Ramos (cell line): ENCODE results near the gene CLEC5A.
"Not testable (repeated sequence)": the region's sequence is repeated elsewhere in the genome, so short reads cannot be mapped to it uniquely, and the experiment has no call there.

Experiments
- in situ Hi-C: fragments of 300-500 bp; cut with MboI; formaldehyde crosslinking; loops from one replicate; pipeline ENCODE4 v1.14.3; 2022; ENCODE audit warnings: low sequenced_read_pairs; ENCODE audit not compliant: unreplicated experiment

Gene CLEC5A

DNA sequence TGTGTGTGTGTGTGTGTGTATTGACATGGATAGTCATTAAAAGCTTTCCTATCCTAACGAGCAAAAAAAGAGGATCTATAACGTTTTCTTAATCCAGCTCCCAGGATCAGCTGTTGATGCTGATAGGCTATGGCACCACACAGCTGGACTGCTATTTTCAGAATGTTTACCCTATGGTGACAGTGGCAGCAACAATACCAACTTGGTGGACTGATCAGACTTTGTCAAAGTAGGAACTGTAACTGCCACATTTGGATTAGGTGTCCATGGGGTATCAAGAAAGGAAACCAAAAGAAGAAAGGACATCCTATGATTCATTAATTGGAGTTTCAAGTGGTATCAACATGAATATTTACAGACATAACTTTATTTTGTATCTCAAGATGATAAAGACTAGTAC, 2.7 kb upstream of the CLEC5A start:
- in situ Hi-C loops: no loop called here

DNA sequence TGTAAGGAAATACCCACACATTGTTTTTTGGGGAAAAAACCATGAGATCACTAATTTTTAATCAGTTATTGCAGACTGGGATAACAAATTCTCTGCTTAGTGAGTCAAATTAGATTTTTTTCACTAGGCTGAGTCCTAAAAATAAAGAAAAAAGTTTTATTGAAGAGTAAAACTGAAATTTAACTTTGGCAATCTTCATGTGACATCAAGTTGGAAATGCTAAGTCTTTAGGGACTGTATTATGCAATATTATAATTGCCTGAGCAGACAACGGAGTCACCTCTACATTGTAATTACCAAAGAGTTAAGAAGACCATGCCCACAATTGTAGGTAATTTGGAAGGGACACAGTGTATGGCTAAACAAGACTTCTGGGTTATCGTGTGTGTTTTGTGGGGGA, 2.2 kb upstream of the CLEC5A start:
- in situ Hi-C loops: no loop called here

DNA sequence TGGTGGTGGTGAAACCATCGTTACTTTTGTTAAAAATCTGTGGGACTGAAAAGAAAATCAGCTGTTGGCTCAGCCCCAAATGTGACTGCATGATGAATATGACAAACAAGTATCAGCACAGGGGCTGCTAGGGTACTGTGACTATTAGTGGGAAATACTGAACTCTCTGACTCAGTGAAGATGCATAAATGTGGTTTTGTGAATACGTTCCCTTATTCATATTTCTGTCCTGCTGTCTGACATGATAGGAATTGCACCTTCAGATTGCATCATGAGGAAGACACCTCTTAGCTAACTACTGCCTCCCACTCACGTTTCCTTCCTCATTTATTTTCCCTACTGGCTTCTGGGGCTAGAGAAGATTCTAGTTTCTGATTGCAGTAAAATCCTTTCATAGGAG, 1.4 kb downstream of the CLEC5A start:
- in situ Hi-C loops: no loop called here

DNA sequence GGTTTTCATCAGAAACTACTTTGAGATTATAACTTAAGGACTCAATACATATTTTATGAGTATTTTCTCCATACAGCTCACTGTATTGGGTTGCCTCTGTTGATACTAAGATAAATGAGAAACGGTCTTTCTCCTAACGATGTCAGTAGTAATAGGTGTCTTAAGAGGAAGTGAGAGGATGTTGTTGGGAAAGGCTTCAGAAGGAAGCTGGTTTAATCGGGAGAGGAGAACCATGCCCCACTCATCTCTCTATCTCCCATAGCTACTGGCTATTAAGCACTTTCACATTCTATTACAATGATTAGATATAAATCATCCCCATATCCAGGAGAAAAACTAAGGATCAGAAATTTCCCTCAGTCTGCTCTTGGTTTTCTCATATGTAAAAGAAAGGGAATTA, 2.0 kb downstream of the CLEC5A start:
- in situ Hi-C loops: no loop called here

DNA sequence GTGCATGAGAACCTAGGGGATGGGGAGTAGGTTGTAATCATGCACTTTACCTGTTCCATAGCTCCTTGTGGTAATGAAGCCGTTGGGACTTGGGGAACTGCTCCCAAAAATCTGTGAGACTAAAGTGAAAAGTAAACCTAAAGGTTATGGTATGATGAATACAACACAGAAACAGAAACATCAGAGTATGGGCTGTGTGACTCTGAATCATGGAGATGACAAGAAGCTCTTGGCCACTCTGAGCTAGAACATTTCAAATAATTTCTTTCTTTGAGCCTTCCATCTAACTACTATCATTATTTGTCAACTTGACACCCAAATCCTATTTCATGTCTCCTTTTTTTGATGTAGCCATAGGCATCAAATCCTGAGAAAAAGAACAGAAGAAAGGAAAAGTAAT, 2.9 kb downstream of the CLEC5A start:
- in situ Hi-C loops: no loop called here

DNA sequence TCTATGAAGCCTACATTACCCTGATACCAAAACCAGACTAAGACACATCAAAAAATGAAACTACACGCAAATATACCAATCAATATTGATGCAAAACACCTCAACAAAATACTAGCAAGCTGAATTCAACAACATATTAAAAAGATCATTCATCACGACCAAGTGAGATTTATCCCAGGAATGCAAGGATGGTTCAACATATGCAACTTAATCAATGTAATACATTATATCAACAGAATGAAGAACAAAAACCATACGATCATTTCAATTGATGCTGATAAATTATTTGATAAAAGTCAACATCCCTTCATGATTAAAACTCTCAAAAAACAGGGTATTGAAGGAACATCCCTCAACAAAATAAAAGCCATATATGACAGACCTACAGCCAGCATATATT, 5.7 kb downstream of the CLEC5A start:
- in situ Hi-C loops: no loop called here

DNA sequence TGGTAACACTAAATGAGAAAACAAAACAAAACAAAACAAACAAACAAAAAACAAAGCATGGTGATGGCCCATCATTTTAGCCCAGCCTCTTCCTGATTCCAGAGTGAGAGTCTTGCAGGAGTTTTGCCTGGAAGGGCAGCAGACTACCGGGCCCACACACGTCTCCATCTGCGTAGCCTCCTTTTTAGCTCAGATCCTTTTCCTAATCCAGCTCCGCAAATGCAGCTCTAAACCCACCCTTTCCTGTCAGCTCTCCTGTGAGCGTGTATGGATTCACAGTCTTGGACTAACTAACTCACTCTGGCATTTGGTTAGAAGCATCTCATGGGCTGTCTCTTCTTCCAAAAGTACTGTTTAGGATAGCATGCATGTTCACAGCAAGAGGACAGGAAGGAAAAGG, 16.6 kb downstream of the CLEC5A start:
- in situ Hi-C loops: no loop called here

DNA sequence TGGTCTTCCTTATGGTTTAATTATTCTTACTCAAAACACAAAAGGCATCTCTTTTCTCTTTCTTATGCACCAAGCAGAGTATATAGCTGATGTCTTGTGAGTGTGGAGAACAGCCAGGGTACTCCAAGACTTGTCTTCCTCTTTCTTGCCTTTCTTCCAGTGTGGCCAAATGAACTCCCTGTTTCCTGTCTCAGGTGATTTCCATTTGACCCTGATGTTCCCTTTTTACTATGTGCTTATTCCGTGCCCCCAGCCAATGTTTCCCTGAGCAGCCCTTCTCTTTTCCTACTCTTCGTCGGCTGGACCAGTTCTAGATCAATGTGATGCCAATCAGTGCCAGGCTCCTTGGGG, 18.0 kb downstream of the CLEC5A start:
- in situ Hi-C loops: no loop called here

DNA sequence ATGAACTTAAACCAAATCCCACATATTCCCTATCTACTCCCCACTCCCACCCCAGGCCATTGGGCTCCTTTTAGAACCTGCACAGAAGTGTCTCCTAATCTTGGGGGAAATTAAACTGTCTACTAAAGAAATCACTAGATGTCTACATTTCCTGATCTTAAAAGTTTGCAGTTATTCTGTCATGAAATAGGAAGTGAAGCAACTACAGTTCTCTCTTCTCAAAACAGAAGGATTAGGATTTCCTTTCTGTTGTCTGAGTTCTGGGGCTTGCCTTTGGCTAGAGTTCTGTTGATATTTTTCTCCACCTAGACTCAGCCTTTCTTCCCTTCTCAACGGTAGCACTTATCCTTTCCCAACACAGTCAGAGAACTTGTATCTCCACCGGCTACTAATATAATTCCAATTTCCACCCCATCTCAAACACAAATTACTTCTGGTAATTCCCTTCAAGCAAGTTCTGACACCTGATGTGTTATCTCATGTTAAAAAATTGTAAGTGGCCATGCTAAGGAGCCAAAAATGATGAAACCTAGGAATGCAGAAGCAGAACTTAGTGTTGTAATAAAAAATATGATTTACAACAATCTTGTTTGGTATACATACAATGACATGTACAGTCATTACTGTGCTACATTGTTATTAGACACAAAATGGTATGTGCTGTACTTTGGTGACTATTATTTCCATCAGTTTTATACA, 18.5 kb downstream of the CLEC5A start:
- in situ Hi-C loops: no loop called here

DNA sequence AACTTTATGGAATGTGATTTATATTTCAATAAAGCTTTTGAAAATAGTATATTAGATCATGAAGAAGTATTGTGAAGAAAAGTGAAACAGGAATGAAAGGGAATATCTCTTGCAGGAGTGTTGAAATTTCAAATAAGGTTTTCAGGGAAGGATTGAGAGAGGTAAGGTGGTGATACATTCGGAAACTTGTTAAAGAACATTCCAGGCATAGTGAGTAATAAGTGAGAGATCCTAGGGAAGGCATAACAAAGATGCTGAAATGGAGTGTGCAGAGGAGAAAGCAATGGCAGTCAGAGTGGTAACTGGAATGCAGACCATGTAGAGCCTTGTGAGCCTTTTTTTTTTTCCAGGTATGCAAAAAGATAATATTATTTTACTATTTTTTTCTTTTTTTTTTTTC, 26.5 kb downstream of the CLEC5A start:
- in situ Hi-C loops: no loop called here

DNA sequence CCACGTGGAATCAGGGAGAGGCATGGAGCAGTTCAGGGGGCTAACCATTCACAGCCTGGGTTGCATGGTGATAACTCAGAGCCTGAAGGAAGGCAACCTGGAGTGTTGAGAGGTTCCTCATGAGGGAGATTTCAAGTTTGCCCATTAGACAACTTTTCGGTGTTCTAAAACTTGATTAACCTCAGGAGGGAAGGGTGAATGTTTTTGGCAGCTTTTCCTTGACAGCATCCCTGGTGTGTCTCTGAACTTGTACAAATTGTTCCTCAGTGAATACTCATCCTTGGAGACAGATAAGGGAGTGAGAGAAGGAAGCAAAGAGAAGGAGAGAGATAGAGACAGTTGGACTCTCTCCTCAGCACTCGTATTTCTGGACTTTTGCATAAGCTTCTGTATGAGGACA, 30.7 kb downstream of the CLEC5A start, which contains the start of gene OR9A4:
TSS of gene OR9A4 (plus strand) at position 301 of the 400 bp plus-strand sequence. CDS start 2,477 bp downstream, outside the sequence.
- in situ Hi-C loops: no loop called here

DNA sequence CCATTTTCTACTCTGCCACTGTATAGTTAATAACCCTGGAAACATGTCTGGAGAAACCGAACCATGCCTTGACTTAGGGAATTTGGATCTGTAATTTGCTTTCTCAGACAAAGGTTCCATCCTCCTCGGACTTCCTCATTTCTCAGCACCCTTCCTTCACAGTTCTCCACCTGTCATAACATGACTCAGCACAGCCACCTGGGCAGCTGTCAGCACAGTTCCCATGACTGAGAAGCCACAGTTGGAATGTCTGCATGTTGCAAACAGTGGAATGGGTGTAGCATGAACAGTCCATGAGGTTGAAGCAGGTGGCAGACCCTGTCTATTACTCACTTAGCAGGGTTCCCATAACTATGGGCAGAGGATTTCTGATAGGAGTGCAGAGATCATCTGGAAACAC, 31.2 kb downstream of the CLEC5A start:
- in situ Hi-C loops: no loop called here

DNA sequence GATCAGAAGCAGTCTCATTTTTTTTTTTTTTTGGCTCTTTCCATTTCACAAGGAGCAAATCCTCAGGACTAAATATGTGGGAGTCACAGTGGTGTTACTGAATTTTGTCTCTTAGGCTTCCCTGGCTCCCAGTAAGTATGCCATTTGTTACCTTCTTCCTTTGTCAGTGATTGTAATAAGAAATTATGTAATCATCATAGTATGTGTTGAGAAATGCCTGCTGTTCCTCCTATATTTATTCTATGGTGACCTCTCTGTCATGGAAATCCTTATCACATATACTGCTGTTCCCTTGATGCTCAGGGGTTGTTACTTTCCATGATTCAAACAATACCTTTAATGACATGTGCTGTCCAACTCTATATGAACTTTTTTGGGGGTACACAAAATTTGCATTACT, 35.4 kb downstream of the CLEC5A start:
- in situ Hi-C loops: no loop called here

DNA sequence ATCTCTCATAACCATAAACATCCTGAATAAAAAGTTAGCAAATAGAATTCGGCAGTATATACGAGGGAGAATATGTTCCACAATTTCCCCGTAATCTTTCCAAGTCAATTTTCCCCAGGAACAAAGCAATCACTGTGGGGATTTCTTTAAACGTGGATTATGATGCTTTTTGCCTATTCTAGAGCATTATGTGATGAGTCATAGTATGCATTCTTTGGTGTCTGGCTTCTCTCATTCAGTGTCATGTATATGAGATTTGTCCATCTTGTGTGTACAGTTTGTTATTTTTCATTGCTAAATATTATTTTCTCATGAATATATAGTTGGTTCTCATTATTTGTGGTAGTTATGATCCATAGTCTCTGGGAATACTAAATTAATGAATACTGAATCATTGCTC, 40.5 kb downstream of the CLEC5A start:
- in situ Hi-C loops: no loop called here

DNA sequence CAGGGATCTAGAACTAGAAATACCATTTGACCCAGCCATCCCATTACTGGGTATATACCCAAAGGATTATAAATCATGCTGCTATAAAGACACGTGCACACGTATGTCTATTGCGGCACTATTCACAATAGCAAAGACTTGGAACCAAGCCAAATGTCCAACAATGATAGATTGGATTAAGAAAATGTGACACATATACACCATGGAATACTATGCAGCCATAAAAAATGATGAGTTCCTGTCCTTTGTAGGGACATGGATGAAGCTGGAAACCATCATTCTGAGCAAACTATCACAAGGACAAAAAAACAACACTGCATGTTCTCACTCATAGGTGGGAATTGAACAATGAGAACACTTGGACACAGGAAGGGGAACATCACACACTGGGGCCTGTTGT, 47.4 kb downstream of the CLEC5A start:
- in situ Hi-C loops: not testable (repeated sequence)

DNA sequence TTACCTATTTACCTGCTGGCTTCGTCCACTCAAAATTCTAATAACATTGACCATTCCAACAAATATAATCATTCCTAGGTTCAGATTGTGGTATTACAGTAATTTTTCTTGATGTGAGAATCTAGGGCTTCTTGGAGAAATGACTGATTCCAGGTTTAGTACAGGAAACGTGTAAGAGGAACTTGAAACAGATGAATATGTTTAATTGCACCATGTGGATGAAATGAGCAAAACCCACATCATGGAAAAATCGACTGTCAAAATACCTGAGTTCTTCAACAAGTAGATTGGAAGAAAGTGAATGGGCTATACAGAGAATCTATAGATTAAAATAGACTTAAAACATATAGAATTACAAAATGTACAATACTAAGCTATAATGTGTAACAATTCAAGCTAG, 55.4 kb downstream of the CLEC5A start:
- in situ Hi-C loops: no loop called here

DNA sequence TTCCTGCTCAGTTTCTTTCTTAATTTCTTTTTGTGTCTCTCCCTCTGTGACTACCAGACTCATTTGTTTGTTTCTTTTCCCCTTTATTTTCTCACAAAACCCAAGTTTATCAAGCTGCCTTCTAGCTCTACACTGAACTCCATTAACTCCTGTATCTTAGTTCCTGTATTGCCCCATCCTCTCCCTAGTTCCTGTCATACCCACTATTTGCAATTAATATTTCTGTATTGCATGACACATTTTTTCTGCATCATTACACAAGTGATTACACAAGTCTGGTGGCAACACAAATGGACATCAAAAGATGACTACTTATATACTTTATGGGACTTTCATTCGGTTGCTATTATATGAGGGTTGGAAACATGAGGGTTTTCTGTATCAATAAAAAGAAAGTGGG, 57.5 kb downstream of the CLEC5A start:
- in situ Hi-C loops: no loop called here

DNA sequence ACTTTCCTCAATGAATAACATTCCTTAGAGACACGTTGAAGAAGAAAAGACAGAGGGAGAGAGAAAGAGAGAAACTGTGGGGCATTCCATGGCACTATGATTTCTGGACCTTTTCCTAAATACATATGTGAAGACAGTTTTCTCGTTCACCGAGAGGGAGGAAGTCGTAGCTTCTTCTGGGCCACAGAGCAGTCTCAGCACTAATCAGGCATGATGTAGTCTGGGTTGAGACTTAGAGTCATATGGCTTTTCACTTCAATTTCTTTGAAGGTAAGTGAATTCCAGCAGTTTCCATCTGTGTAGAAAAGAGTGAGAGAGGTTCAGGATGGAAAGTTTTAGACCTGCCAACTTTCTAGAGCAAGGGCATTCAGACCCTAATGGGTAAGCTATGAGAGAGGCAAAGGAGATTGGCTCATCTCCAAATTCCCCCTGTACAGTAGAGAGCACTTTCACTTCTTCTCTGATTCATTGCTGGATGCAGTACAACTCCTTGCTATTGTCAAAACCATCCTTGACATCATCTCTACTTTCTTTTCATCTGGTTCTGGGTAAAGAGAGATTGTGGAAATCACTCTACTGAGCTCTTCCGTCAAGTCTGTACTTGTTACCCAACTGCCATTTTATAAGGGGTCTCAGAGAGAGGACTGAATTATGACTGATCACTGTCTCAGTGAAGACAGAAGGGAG, 62.1 kb downstream of the CLEC5A start:
- in situ Hi-C loops: no loop called here

DNA sequence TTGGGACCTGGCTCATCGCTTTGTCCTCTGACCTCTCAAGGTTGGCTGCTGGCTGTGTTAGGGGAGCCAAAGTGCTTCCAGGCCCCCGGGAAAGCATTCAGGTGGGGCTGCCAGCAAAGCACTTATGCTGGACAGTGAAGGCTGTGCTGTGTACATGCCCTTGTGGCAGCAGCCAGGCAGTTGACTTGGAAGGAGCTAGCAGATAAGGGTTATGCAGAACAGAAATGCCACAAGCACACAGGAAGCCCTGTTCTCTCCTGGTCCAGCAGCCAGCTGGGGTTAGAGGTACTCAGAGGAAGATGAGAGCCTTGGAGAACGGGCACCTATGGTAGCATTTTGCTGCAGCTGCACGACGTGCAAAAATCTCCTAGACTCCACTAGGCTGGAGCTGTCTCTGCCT, 65.8 kb downstream of the CLEC5A start:
- in situ Hi-C loops: no loop called here

DNA sequence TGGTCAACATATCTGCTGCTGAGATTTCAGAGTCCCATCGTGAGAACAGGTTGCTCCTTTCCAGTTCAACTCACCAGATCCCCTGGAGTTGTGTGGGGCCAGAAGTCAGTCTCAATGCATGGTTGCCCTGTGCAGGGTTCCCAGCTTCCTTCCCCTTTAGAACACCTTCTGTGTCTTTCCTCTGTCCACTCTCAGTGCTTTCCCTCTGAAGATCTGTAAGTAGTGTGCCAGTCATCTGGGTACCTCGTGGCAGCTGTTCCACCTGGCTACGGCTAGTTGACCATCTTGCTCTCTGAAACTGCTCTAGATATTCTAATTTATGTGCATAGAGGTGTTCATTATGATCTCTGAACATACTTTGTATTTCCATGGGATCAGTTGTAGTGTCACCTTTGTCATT, 69.4 kb downstream of the CLEC5A start:
- in situ Hi-C loops: no loop called here
